ENCODE results near the gene EIF2B2.

- no peak for TF ChIP-seq EZH2 (IDR thresholded peaks at IDR 0.05; ENCODE audit: insufficient read depth, low read length)
- TF ChIP-seq, protein P1, sequence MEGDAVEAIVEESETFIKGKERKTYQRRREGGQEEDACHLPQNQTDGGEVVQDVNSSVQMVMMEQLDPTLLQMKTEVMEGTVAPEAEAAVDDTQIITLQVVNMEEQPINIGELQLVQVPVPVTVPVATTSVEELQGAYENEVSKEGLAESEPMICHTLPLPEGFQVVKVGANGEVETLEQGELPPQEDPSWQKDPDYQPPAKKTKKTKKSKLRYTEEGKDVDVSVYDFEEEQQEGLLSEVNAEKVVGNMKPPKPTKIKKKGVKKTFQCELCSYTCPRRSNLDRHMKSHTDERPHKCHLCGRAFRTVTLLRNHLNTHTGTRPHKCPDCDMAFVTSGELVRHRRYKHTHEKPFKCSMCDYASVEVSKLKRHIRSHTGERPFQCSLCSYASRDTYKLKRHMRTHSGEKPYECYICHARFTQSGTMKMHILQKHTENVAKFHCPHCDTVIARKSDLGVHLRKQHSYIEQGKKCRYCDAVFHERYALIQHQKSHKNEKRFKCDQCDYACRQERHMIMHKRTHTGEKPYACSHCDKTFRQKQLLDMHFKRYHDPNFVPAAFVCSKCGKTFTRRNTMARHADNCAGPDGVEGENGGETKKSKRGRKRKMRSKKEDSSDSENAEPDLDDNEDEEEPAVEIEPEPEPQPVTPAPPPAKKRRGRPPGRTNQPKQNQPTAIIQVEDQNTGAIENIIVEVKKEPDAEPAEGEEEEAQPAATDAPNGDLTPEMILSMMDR (IDR thresholded peaks at IDR 0.05; ENCODE audit: insufficient read depth, low read depth, low read length): no peak
Measured at GRCh38 chr14:75051556-75051899, 48.8 kb downstream of the EIF2B2 start.

All from astrocyte (in vitro differentiated cells and primary cell).